Hematopoietic multipotent progenitor cell treated with erythropoietin and hydrocortisone succinate and interleukin-3 and kit ligand, for 15 days (in vitro differentiated cells): ENCODE data around the gene SAMM50.

Experiments used
- DNase-seq: peaks from one replicate; pipeline ENCODE4 v3.0.0-alpha.2; 2015; ENCODE audit warnings: low spot score

Gene SAMM50

DNA sequence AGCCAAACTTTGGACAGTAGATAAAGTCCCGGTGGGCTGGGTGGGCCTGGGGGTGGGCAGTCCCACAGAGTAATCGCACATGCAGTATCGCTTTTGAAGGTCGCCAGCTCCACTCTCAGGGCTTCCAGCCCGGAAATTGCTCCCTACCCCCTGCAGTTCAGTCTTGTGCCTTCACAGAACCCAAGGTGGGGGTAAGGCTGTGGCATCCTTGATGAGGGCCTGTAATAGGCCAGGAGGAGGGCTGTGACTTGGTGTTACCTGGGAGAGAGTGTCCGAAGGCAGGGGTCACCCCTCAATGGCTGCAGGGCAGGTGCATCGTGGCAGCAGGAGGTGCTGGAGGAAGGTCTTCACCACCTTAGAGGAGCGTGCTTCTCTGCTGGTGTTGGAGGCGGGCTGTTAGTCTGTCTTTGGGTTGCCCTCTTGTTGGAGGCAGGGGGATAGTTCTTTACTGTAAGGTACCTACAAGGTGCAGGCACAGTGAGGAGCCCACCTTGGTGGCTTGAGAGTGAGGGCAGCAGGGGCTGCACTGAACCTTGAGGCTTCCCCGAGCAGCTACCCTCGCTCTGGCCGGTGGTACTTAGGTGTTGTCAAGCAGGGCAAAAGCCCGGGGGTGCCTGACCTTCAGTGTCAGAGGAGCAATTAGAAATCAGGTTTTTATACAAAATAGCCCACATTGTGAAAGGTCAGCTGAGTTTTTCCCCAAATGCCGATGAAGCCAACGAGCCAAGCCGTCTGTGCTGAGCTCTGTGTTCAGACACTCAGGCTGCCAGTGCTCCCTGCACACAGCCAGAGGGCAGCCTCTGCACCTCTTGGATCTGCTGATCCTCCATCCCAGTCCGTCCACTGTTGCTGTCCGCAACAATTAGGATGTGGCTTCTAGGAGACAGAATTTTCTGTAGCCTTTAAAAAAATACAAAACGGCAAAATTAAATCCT, 21.9 kb downstream of the SAMM50 start:
- DNase-seq: no peak

DNA sequence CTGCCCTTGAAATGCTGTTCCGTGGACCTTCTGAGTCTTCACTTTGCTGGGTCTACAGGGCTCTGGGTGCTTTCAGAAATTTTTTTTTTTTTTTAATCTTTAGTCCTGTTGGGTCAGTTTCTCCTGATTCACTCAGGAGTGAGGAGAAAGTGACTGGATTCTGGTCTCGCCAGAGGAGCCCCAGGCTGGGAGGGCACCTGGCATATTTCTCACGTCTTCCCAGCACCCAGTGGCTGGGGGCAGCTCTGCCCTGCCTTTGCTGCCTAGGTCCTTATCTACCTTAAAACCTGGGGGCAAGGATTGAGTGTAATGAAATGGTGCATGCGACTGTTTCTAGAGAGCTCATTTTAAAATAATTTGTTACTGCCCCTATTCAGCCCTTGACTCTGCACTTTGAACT, 23.3 kb downstream of the SAMM50 start:
- DNase-seq: no peak

- DNase-seq: no peak
These were observed 25.3 kb downstream of the SAMM50 start for GRCh38 chr22:43980579-43980978.

GRCh38 chr22:43980996-43981395, 25.8 kb downstream of the SAMM50 start:
- DNase-seq: no peak

DNA sequence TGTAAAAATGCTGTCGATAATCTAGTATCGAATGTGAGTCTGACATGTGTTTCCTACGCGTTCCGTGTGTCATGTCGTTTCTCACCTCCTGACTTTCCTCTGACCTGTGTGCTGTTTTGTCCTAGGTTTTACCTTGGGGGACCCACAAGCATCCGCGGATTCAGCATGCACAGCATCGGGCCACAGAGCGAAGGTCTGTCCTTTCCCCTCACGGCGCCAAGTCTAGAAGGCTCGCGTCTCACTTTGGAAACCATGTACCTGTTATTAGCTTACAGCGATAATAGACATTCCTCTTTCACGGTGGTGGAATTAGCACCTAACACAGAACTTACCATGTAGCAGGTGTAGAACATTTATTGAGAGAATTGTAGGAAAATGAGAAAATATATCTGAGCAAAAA, 28.6 kb downstream of the SAMM50 start:
- DNase-seq: no peak

DNA sequence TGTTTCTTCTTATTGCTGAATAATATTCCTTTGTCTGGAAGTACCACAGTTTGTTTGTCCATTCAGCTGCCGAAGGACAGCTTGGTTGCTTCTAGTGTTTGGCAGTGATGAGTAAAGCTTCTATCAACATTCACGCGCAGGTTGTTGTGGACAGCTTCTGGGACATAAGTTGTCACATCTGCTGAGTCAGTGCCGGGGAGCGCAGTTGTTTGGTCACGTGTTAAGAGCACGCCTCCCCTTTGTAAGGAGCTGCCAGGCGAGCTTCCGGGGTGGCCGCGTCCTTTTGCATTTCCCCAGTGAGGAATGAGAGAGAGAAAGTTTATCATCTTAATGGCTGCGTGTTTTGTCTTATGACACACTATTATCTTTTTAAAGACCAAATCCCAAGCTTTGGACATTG, 30.3 kb downstream of the SAMM50 start:
- DNase-seq: no peak

GRCh38 chr22:43988116-43988820, 33.0 kb downstream of the SAMM50 start:
- no peak for DNase-seq

GRCh38 chr22:43988960-43989359, 33.7 kb downstream of the SAMM50 start:
- DNase-seq: no peak

DNA sequence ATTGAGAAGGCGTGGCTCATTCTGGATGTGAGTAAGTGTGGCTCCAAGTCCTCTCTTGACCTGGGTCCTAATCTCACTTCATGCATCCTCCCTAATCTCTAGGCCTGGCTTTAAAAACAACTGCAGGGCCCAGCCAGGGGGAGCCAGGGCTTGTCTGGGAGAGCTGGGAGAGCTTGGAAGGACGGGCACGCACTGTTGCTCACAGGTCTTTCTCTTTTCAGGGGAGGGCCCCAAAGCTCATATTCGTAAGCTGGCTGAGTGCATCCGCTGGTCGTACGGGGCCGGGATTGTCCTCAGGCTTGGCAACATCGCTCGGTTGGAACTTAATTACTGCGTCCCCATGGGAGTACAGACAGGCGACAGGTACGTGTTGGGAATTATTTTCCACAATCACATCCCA, 34.8 kb downstream of the SAMM50 start:
- DNase-seq: peak; percentile 15

DNA sequence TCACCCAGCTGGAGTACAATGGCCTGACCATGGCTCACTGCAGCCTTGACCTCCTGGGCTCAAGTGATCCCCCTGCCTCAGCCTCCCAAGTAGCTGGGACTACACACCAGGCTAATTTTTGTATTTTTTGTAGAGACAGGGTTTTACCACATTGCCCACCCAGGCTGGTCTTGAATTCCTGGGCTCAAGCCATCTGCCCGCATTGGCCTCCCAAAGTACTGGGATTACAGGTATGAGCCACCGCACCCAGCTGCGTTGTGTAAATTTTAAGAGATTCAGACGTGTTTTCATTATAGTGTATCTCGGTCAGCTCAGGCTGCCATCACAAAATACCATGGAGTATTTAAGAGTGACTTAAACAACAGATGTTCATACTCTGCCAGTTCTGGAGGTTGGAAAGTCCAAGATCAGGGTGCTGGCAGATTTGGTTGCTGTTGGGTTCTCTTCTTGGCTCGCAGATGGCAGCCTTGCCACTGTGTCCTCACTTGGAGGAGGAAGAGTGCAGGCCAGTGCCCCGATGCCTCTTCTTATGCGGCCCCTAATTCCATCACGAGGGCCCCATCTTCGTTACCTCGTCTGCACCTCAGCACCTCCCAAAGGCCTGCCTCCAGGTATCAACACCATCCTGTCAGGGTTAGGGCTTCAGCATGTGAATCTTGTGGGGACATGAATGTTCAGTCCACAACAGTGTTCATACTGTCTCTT, 36.2 kb downstream of the SAMM50 start:
- no peak for DNase-seq

DNA sequence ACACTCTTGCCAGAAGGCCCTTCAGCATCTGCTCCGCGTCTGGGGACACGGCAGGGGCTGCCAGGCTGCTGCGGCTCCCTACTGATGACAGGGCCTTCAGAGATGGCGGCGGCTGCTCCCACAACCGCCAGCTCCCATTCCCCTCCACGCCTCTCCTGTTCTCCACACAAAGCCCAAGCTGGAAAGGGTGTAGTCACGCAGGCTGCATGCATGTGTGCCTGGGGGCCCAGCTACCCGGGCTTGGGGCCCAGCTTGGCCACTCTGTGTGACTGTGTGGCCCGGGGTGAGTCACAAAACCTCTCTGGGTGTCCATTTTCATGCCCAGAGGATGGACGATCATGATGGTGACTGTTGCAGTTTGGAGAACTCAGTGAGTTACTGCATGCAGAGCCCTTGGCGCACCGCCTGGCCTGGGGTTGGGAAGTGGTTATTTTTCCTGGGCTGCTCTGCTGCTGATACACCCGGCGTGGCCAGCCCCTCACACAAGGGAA, 37.1 kb downstream of the SAMM50 start:
- DNase-seq: no peak

GRCh38 chr22:43993072-43993760, 38.0 kb downstream of the SAMM50 start:
- DNase-seq: peak; percentile 77

DNA sequence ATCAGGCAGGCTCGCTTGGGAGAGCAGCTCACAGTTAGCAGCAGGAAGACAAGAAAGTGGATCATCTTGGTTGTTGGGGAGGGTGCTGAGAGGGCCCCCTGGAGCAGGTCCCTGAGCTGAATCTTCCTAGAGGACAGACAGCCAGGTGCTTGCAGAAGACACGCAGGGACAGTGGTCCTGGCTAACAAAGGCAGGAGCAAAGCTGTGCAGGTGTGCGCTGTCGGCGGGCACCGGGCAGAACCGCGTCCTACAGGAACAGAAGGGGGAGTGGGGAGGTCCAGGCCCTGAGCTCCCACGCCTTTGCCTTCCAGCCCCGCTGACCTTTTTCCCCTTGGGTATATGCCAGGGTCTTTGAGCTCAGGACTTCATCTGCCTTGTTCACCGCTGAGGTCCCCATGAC, 38.8 kb downstream of the SAMM50 start:
- no peak for DNase-seq

GRCh38 chr22:43994416-43994815, 39.2 kb downstream of the SAMM50 start:
- DNase-seq: no peak

DNA sequence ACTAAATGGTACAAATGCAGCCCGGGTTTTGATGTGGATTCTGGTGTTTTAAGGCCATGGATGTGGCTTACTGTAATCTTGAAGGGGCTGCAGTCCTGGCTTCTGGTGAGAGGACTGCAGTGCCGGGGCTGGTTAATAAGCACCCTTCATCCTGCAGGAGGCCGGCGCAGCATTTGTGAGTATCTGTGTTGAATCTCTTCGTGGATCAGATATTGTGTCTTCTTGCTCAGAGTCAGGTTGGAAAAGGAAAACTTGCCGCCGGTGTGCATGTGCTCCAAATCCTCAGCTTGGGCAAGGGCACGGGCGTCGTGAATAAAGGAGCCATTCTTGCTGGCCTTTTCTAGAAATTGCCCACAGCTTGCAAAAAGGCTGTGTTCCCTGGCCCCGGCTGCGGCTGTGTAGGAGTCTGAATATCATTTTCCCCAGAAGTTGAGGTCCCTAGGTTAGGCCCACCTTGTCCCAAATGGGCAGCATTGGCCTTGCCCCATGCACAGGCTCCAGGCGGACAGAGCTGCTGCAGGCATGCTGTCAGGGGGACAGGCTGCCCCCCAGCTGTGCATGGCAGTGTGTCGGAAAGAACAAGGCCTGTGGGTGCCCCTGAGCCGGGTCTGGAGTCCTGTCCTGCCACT, 39.9 kb downstream of the SAMM50 start:
- no peak for DNase-seq

GRCh38 chr22:43995798-43996169, 40.5 kb downstream of the SAMM50 start:
- DNase-seq: no peak

- no peak for DNase-seq
These were observed 41.1 kb downstream of the SAMM50 start for GRCh38 chr22:43996170-43996980.

DNA sequence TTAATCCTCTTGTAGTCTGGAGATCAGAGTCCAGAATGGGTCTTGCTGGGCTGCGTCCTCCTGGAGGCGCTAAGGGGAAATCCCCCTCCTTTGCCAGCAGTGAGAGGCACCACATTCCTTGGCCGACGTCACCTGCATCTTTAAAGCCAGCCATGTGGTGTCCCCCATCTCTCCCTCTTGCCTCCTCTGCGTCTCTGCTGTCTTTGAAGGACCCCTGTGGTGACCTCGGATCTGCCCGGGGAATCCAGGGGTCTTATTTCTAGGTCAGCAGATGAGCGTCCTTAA, 41.7 kb downstream of the SAMM50 start:
- DNase-seq: no peak

DNA sequence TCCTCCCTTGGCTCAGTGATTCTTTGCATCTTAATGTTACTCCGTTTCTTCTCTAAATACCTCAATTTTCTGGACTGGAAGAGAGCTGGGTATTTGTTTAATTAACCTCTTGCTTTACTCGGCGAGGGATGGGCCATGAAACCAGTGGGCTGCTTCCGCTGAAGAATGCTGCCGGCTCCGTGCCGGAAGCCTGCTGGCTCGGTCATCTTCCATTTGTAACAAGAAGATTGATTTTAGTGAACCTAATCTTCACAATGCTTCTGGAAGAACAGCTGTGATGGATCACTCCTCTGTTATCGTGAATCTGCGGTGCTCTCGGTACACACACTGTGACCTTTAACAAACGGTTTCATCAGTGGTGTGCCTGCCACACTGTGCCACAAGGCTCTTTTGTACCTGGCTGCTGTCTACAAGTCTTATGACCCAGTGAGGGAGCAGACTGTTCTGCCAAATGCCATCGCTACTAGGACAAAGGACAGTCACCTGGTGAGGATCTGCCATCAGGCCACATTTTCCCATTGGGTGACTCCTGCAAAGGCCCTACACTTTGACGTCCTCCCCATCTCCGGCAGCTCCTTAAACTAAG, 43.5 kb downstream of the SAMM50 start:
- no peak for DNase-seq

DNA sequence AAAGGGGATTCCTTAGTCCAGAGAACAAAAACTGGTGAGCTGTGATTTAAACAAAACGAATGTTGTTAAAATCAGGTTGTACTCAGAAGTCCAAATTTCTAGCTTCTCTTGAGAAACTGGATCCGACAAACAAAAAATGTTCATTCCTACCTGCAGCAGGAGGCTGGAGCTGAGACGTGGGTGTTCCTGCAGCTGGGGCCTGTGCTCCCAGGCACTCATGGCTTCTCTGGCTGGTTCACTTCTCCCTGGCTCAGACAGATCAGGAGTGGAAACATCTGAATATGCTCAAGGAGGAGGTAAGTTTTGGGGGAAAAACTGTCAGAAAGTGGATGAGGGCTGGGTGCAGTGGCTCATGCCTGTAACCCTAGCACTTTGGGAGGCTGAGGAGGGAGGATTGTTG, 44.1 kb downstream of the SAMM50 start:
- DNase-seq: no peak

DNA sequence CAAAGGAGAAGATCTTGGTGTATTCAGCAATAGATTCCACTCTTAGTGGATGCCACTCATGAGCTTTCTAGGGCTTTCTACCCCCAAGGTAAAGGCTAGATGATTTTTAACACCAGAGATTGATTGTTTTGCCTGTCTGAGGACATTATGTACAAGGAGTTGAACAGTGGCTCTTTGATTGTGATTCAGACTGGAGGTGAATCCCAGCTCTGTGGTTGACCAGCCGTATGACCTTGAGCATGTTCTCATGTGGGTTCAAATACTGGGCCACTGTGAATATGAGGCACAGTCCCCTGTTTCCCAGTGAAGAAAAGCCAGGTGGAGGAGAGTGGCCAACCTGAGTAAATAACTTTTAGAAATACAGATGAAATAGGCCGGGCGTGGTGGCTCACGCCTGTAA, 44.9 kb downstream of the SAMM50 start:
- DNase-seq: no peak
